Naive B cell (primary cell): Measurements from ENCODE around the gene EEF1B2. TPM values are rescaled to one million over a fixed set of nuclear protein-coding genes. Genes with fewer than 3 reads are reported as not detected.
"Not testable (repeated sequence)": the region's sequence is repeated elsewhere in the genome, so short reads cannot be mapped to it uniquely, and the experiment has no call there.

Experiments used
- ATAC-seq, 2 donors: fragments of 150-1000 bp; cut with Tn5 transposase; 2 replicates each; pipeline ENCODE4 v1.10.0; 2021; ENCODE audit warnings: low read depth in 2 of 2, mild to moderate bottlenecking in 2 of 2, moderate library complexity in 2 of 2
- DNase-seq: peaks from one replicate; pipeline ENCODE4 v3.0.0; 2022
- H3K27ac Mint-ChIP-seq, 6 donors: one replicate each; pipeline ENCODE4 v1.8.0; 2020 to 2022; ENCODE audit warnings: mild to moderate bottlenecking in 6 of 6, mixed read lengths in 6 of 6, moderate library complexity in 5 of 6, inconsistent platforms in 2 of 6
- H3K27me3 Mint-ChIP-seq, 3 donors: one replicate each; pipeline ENCODE4 v1.8.0; 2021 to 2022; ENCODE audit warnings: mixed read lengths in 3 of 3, mild to moderate bottlenecking in 1 of 3
- H3K36me3 Mint-ChIP-seq, 2 donors: one replicate each; pipeline ENCODE4 v1.8.0; 2020 to 2022; ENCODE audit warnings: mixed read lengths in 2 of 2, inconsistent platforms in 1 of 2, mild to moderate bottlenecking in 1 of 2
- H3K4me1 Mint-ChIP-seq, 3 donors: one replicate each; pipeline ENCODE4 v1.8.0; 2020 to 2022; ENCODE audit warnings: mixed read lengths in 3 of 3, inconsistent platforms in 1 of 3, mild to moderate bottlenecking in 1 of 3, moderate library complexity in 1 of 3
- H3K4me3 Mint-ChIP-seq, 8 donors: one replicate each; pipeline ENCODE4 v1.8.0; 2020 to 2022; ENCODE audit warnings: mild to moderate bottlenecking in 8 of 8, mixed read lengths in 8 of 8, moderate library complexity in 8 of 8, inconsistent platforms in 2 of 8
- H3K9me3 Mint-ChIP-seq, 7 donors: one replicate each; pipeline ENCODE4 v1.8.0; 2020 to 2022; ENCODE audit warnings: mixed read lengths in 7 of 7, mild to moderate bottlenecking in 5 of 7, inconsistent platforms in 2 of 7, moderate library complexity in 1 of 7
- polyA plus RNA-seq, 6 donors: library from polyadenylated mRNA; unstranded; fragments of 300-500 nt; fragmentation: Illumina TruSeq; gene quantifications; one replicate each; pipeline ENCODE4 v1.2.3, GENCODE V29; 2021; ENCODE audit warnings: low read depth in 6 of 6

Gene EEF1B2
- polyA plus RNA-seq, 6 donors from 2014 or later: 884 to 1,277 (median 1,025) TPM

DNA sequence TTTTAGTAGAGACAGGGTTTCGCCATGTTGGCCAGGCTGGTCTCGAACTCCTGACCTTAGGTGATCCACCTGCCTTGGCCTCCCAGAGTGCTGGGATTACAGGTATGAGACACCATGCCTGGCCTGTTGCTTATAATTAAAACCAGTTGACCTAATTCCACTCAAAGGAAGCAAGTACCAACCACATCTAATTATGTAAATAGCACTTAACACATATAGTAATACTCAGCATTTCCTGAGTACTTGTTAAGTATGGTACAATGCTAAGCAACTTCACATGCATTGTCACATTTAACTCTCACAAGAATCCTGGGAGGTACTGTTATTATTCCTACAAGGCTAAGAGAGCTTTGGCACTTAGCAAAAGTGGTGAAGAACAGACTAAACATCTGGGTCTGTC, 47.6 kb downstream of the EEF1B2 start:
- H3K27ac Mint-ChIP-seq, ATAC-seq, H3K4me3 Mint-ChIP-seq, H3K9me3 Mint-ChIP-seq, H3K36me3 Mint-ChIP-seq, DNase-seq, H3K4me1 Mint-ChIP-seq: not testable (repeated sequence)
- H3K27me3 Mint-ChIP-seq: peaks cover 3 to 20% (median 6%) of the 10 kb centered on the region in 3 donors

DNA sequence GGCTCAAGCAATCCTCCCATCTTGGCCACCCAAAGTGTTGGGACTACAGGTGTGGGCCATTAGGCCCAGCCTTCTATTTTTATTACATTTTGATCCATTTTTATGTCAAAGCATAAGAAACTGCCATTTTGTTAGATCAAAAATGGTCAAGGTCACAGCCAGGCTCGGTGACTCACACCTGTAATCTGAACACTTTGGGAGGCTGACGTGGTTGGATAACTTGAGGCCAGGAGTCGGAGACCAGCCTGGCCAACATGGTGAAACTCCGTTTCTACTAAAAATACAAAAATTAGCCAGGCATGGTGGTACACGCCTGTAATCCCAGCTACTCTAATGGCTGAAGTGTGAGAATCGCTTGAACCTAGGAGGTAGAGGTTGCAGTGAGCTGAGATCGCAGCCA, 49.2 kb downstream of the EEF1B2 start:
- Mint-ChIP-seq H3K36me3 (no peaks in the 10 kb centered on the region), H3K9me3 (no peaks in the 10 kb centered on the region), H3K27me3 (peaks cover 0 to 13% (median 3%) of the 10 kb centered on the region in 3 donors), H3K4me3 (no peak overlapping the region), H3K27ac (no peak overlapping the region), H3K4me1 (peaks cover 0 to 2% (median 0%) of the 10 kb centered on the region in 3 donors)
- DNase-seq: no peak
- no peak for ATAC-seq

DNA sequence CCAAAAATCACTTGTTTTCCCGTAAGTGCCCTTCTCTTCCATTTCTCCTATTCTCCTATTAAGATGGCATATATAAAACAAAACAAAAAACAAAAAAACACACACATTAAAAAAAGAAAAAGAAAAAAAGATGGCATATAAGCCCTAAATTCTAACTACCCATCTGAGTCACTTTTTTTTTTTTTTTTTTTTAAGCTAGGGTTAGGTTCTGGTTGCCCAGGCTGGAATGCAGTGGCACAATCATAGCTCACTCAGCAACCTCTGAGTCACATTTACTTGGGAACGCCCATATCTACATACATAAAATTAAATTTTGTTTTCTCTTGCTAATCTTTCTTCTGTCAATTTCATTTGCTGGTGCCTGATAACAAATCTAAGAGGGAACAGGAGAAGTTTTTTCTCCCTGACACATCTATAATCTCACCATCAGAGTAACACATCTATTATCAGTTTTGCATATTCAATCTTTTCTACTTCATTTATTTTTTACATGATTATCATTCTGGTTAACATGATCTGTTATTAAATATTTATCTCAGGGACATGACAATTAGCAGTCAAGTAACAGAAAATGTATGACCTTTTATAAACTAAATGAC, 52.1 kb downstream of the EEF1B2 start:
- ATAC-seq (no peak), DNase-seq (no peak)
- no peaks in the 10 kb centered on the region for H3K36me3 Mint-ChIP-seq
- no peak overlapping the region for H3K27ac Mint-ChIP-seq
- H3K9me3 Mint-ChIP-seq: no peaks in the 10 kb centered on the region
- no peak overlapping the region for H3K4me3 Mint-ChIP-seq
- peaks cover 8 to 27% (median 13%) of the 10 kb centered on the region in 3 donors for H3K27me3 Mint-ChIP-seq
- no peaks in the 10 kb centered on the region for H3K4me1 Mint-ChIP-seq

Other genes with a start within 250 kb of the EEF1B2 start
- gene INO80D, start 73.7 kb upstream of the EEF1B2 start, polyA plus RNA-seq: 10 to 100 TPM; 14.2 to 25.5 (median 18.5) TPM
- 10 to 100 TPM; 26.3 to 35.4 (median 29.9) TPM for gene NDUFS1, start 451 bp upstream of the EEF1B2 start, polyA plus RNA-seq
- gene ZDBF2, start 114.8 kb downstream of the EEF1B2 start, polyA plus RNA-seq: 1 to 10 TPM; 3.3 to 6.5 (median 3.7) TPM